Right ventricle myocardium superior (tissue), 1 donor: ENCODE measurements around the gene ST6GALNAC6. TPM values are rescaled to one million over a fixed set of nuclear protein-coding genes. Genes with fewer than 3 reads are reported as not detected.

Experiments used
- ATAC-seq: fragments of 200-7000 bp; cut with Tn5 transposase; one replicate; pipeline ENCODE4 v1.9.1; 2020; ENCODE audit warnings: mild to moderate bottlenecking; ENCODE audit not compliant: poor library complexity
- DNase-seq: peaks from one replicate; pipeline ENCODE4 v3.0.0-alpha.2; 2020
- intact Hi-C: fragments of 100-400 bp; cut with DNase I; formaldehyde crosslinking; loops from one replicate; pipeline ENCODE4 v1.11.2; 2022
- long read RNA-seq: library from polyadenylated mRNA; unstranded; transcript quantifications from one replicate; pipeline ENCODE4 v2.0.0, GENCODE V29; 2021
- total RNA-seq: library from RNA; stranded (reverse); fragmentation: NEBNext Ultra II Directional; extraction: Animal tissue kit (Norgen Biotek cat#: 25700); gene quantifications from one replicate; pipeline ENCODE4 v1.2.1, GENCODE V29; 2021
- donor health status: DM: no; HTN: yes; CAD: no; lungs with severe emphysema.

The ST6GALNAC6 gene, protein sequence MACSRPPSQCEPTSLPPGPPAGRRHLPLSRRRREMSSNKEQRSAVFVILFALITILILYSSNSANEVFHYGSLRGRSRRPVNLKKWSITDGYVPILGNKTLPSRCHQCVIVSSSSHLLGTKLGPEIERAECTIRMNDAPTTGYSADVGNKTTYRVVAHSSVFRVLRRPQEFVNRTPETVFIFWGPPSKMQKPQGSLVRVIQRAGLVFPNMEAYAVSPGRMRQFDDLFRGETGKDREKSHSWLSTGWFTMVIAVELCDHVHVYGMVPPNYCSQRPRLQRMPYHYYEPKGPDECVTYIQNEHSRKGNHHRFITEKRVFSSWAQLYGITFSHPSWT
- total RNA-seq, result 38.2 TPM
- long read RNA-seq, transcript ST6GALNAC6-204 (6 exons, 2,406 nt), result major isoform, 84 of 190 reads
- long read RNA-seq, transcript ST6GALNAC6-212 (7 exons, 2,357 nt), result minor isoform, 6 of 190 reads
- long read RNA-seq, transcript ST6GALNAC6-205 (7 exons, 2,460 nt), result minor isoform, 68 of 190 reads
- long read RNA-seq, partial matches to known transcripts, result 13 of 190 reads
- long read RNA-seq, other reads (novel, unspliced or antisense), result 8 of 190 reads

DNA sequence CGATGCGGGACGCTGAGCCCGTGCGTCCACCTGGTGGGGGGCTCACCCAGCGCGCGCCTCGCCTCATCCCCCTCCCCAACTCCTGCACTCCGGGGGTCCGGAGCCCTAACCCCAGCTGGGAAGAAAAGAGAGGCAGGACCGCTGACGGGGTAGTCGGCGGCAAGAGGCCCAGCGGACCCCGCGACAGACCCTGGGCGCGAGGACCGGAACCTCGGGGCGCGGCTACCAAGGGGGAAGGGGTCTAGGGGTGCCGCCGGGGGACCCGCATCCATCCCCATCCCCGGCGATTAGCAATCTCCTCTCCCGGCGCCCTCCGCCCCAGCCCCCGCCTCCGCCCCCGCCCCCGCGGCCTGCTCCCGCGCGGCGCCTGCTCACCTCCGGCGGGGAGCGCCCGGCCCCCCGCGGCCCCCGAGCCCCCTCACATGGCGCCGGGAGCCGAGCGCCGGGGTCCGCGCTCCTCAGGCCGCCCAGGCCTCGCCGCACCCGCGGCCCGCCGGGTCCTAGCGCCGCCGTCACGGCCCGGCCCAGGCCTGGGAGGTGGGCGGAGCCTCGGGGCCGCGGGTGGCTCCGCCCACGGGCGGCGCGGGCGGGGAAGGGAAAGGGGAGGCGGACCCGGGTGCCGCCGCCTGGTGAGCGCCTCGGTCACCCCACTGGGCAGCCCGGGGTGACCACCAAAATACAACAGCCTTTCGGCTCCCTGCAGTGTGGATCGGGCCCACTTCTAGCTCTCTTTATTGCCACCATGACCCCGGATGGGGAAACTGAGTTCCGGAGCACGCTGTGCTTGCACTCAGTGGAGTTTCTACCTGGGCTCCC, at the start of gene ST6GALNAC6:
Gene ST6GALNAC6, minus strand, starts transcription at position 476 of the 816 bp plus-strand sequence. CDS start 1,622 bp downstream, outside the sequence.
- ATAC-seq, result peak; percentile 86
- peak; percentile 86 for DNase-seq
- intact Hi-C loops, result no loop called here

DNA sequence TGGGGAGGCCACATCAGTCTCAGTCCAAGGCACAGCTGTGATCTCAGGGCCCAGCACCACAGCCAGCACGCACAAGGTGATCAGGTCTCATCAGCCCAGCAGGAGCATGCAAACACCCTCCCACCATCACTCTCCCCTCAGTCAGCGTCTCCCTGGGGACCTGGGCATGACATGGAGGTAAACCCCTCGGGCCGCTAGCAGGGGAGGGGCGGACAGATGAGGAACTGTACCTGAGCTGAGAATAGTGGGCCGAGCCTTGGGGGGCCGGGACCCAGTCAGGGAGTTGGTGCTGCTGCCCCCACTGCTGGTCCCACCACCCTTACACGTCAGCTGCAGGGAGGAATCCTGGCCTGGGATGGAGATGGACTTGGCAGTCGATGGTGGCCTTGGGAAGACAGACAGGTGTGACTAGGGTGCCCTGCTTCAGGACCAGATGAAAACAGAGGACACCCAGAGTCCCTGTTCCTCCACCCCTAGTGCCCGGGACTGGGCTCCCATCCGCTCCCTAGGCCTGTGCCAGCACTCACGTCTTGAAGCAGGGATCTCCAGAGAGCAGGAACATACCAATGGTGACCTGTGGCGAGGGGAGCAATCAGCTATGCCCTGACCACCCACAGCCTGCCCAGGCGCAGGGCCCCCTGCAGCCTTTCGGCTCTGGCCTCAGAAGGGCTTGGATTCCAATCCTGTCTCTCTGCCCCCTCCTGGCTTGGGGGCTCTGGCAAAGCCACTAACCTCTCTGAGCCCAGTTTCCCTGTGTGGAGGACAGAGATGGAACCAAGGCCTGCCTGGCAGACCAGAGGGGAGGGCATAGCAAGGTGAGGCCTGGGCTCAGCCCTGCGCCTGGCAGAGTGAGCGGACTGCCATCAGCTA, 48.7 kb upstream of the ST6GALNAC6 start:
- intact Hi-C loops, result no loop called here
- ATAC-seq, result no peak
- DNase-seq, result no peak

DNA sequence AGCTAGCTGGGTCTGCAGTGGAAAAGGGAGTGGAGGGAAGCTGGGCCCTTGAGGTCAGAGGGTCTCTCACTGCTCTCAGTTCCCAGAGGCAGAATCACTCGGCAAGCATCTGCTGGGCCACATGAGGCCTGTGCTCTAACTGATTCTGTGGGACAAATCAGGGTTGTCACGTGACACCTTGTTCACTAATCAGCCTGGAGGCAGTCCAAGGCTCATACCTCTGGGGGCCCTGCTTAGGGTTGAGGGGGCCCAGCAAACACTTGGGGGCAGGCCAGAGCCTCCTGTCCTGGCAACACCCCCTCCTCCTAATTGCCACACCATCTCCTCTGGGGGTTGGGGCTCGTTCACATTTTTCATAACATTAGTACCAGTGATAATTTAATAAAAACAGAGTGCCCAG, 47.3 kb upstream of the ST6GALNAC6 start:
- DNase-seq (no peak), ATAC-seq (no peak)
- intact Hi-C loops, result no loop called here

DNA sequence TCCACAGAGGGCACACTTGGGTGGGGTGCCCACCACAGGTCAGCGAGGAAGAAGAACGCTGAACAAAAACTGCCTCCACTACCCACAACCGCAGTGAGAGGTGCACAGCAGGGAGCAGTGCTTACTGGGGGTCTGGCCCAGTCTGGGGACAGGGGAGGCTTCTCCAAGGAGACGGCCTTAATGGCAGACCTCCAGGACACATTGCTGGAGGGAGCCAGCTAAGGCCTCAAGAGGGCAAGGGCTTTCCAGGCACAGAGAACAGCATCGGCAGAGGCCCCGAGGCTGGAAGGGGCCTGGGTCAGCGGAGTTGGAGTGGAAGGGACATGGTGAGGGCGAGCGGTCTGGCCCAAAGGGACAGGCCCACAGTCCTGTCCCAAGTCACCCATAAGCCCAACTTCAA, 46.5 kb upstream of the ST6GALNAC6 start:
- DNase-seq, result no peak
- ATAC-seq, result no peak
- intact Hi-C loops, result loop anchor here (2.0 kb wide), 1 partner anchor 89 kb away; no protein-coding TSS in a partner anchor

DNA sequence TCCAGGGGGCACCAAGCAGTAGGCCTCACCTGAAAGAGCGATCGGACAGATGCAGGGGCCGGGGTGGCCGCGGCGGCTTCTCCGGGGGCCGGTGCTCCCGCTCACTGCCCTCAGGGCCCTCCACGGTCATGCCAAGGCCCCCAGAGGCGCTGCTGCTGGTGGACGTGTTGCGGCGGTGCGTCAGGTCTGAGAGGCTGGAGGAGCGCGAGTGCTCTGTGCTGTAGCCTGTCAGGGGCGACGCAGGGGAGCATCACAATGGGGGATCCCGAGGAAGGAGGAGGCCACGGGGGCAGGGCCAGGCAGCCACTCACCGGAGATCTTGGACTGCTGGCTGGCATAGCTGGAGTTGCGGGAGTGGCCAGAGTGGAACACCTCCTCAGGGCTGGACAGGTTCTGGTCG, 45.9 kb upstream of the ST6GALNAC6 start:
- ATAC-seq, result no peak
- intact Hi-C loops, result loop anchor here (2.0 kb wide), 1 partner anchor 89 kb away; no protein-coding TSS in a partner anchor
- no peak for DNase-seq

DNA sequence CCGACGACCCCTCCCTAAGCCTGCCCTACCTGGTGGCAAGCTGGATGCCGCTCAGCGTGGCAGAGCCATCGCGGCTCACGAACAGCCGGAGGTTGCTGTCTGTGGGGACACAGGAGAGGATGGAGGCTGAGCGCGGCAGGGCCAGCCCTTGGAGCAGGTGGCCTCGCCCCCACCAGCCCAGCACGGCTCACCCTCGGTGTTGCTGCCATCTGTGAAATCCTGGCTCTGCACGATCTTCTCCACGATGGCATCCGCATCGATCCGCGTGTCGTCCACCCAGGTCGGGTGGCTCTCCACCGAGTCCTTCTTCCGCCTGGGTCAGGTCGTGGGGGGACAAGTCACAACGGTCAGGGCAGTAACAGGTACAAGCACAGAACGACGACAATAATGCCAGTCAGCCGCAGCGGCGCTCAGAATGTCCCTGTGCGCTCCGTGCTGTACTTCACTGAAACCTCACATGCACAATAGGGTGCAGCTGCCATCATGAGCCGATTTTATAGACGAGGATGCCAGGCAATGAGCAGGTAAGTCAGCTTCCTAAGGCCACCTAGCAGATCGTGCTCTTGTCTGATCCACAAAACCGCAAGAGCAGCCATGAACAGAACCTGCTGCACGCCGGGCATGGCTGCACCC, 45.3 kb upstream of the ST6GALNAC6 start:
- ATAC-seq, result no peak
- intact Hi-C loops, result loop anchor here (2.0 kb wide), 1 partner anchor 90 kb away; no protein-coding TSS in a partner anchor
- no peak for DNase-seq

DNA sequence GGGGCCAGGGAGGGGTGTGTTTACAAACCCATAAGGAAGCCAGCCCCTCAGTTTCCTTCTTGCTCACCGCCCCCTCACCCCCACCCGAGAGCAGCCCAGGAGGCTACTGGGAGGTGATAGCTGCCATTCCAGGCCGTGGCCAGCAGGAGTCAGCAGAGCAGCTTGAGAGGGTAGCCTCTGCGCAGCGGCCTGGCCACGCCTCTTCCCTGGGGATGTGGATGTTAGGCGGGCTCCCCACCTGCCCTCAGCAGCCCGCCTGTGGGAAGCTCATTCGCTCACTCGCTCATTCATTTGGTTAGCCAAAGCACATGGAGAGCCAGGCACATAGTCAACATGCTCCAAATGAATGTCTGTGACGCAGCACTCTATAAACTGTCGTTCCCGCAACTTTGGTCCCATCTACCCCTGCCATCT, 44.3 kb upstream of the ST6GALNAC6 start:
- DNase-seq (peak; percentile 92), ATAC-seq (peak; percentile 82)
- intact Hi-C loops, result loop anchor here (2.0 kb wide), 1 partner anchor 91 kb away; no protein-coding TSS in a partner anchor

DNA sequence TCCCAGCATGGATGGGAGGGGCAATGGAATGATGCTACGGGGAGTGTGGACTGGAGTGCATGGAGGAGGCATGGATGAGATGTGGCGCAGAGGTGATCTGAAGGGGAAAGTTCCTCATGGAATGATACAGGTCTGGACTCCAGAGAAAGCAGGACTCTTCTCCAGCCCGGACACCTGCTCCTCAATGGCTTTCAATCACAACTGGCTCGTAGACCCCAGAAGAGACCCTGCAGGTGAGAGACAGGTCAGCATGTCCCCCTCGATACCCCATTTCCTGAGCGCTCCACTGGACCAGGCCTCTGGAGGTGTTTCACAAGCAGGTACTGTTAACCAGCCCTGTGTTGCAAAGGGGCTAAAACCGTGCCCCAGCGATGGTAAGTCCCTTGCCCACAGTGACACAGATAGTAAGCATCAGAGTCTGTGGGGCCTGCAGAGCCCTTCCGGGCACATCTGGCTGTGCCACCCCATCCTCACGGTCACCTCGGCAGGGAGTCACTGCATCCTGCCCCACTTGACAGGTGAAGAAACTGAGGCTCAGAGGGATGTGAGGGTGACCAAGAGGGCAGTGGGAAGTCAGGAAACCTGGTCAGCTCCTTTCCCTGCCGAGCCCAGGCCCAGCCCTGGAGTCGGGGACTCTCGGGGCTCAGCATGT, 43.7 kb upstream of the ST6GALNAC6 start:
- intact Hi-C loops, result no loop called here
- DNase-seq (no peak), ATAC-seq (no peak)

DNA sequence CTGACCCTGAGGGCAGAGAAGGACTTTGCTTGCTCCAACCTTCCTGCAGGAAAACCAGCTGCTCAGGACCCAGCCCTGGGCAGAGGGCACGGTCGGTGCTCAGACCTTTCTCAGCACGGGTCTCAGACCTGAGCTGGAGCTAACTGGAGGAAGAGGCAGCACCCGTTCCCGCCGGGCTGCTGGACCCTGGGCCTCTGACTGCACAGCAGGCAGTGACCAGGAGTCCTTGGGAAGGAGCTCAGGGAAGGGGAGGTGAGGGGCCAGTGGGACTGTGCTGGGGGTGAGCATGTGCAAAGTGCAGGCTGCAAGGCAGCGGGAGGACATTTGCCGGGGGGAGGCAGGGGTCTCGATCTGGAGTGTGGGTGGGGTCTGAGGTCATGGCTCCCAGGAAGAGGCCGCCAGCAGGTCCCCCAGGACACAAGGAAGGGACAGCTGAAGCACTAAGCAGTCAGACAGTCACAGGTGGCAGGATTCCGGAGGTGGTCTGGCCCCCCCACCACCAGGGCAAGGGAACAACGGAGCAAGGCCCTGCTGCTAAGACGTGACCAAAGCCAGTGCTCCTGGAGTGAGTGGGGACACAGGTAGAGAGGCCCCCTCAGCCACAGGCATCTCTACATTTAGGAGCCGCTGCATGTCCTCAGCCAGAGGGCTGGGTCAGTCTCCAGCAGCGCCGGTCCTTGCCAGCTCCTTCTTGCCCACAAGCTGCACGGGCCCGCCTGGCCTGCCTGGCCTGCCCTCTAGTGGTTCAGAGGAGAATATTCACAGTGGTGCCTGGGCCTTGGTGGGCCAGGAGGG, 43.0 kb upstream of the ST6GALNAC6 start:
- intact Hi-C loops, result no loop called here
- ATAC-seq (peak; percentile 61), DNase-seq (peak; percentile 86)

DNA sequence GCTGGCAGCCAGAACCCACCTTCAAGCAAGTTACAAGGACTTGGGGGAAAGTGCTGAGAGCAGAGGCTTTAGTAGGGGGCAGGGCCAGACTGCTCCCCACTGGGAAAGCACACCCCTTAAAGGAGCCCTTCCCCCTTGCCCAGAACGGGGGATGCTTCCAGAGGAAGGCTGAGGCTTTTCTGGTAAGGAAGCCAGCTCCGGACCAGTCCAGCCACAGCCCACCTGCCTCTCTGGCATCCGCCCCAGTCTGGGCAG, 42.5 kb upstream of the ST6GALNAC6 start:
- DNase-seq (no peak), ATAC-seq (no peak)
- intact Hi-C loops, result no loop called here

DNA sequence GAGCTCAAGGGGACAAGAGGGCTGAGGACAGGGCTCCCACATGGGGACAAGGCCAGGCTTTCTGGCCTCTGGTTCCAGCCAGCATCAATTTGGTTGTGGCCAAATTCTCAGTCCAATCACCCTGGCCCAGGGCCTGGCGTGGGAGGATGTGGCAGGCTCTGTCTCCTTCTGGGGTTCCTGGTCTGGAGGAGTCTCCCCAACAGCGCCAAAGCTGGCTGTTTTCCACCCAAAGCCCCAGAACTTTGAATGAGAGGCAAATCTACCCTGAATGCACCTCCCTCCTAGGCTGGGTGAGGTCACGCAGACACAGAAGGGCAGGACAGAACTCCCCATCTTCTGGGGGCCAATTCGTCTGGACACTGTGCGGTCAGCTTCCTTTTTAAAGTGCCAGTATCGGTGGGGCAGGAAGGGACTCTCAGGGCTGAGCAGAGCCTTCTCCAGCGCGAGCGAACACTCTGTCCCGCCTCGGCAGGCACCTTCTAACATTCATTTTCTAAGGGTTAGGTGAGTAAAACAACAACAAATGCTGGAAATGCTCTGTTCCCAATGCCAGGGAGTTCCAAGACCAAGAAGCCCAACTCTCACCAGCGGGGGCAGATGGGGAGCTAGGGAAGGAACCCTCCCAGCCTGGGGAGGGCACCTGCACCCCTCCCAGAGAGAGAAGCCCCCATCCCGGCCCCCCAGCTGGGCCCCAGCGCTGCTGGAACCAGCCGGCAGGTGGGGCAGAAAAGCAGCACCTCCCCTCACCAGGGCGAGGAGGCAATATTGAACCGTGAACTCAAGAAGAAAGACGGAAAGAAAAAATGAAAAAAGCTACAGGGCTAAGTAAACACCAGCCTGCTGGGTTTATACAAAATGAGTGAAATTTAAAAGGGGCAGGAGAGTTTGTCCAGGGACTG, 41.9 kb upstream of the ST6GALNAC6 start:
- DNase-seq, result no peak
- ATAC-seq, result no peak
- intact Hi-C loops, result no loop called here

DNA sequence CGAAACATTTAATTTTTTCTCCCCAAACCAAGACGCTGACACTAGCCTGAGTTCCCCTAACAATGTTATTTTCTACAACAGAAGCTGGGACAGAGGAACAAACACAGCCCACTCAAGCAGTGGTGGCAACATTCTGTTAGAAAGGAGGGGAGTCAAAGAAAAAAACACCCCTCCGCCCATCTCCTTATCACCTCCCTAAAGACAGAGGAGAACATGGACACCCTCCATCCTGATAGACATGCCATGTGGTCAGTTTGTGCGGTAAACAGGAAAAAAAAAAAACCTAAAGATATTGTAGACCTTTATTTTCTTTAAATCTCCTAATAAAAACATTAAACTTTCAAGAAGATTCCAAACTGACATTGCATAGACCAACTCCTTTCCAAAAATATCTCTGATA, 41.2 kb upstream of the ST6GALNAC6 start:
- intact Hi-C loops, result no loop called here
- no peak for DNase-seq
- ATAC-seq, result no peak

DNA sequence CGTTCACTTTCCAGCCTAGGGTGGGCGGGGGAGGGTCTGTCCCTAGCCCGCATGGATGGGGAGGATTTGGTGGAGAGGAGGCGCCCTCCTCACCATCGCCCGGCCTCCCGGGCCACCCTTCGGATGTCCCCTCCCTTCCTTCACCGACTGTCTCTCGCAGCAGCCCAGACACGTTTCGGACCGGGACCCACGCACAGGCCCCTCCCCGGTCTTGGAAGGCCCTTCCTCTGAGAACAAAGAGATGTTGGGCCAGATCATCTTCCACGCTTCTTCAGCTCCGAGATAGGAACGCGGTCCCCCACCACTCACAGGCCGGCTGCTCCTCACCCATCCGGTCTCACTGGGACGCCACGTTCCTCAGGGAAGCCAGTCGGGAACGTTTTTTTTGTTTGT, 38.9 kb upstream of the ST6GALNAC6 start:
- ATAC-seq (peak; percentile 29), DNase-seq (no peak)

DNA sequence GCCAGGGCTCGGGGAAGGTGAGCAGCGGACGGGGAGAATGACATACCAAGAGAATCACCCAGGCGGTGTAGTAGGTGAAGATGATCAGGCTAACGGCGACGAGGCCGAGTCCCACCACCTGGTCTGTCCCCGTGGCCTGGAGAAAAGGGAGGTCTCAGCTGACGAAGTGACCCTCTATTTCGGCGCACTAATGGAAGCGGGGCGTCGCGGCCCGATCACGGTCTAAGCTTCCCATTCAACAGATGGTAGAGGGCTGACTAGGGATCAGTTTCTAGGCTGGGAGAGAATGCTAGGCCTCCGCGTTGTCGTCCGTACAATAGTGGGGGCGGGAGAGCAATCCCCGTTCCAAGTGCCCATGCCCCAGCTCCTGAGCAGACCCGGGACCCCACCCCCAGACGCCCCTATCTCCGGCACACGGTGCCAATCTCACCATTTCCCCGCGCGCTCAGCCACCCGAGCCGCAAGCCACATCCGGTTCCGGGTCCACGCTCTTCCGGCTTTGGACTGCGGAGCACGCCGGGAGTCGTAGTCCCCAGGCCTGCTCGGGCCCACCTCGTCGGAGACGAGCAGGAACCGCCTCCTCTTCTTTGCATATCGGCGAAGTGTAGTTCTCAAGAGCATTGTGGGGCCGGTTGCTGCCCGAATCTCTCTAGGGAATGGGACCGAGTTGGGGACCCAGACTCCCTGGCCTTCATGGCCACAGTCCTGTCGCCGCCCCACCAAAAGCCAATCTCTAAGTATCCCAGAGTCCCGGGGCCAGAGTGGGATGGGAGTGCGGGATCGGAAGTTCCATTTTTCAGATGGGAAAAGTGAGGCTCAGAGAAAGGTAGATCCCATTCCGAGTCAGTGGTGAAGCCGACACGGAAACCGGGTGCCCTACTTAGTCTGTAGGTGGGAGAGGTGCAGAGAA, 38.2 kb upstream of the ST6GALNAC6 start, which contains the start of gene DPM2:
Gene DPM2, minus strand, starts transcription at position 467 of the 910 bp plus-strand sequence. Its CDS starts 34 bp downstream, at position 433.
- peak; percentile 93 for ATAC-seq
- intact Hi-C loops, result no loop called here
- peak; percentile 89 for DNase-seq

More for the DNA sequence above, 38.9 kb upstream of the ST6GALNAC6 start:
- intact Hi-C loops, result no loop called here

DNA sequence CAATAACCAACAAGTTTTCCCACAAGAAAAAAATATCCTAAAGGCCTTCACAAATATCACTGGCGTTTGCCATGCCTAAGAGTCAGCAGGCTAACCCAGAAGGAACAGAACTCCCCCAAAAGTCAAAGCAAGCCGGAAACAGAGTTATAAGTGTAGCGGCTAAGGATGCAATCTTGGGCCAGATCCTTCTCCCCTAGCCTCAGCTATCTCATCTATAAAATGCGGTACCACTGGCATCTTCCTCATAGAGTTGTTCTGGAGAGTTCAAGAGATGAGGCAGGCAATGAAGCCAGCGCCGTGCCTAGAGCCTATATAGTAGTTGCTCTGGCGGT, 37.6 kb upstream of the ST6GALNAC6 start:
- no peak for ATAC-seq

More for the DNA sequence above, 37.6 kb upstream of the ST6GALNAC6 start:
- intact Hi-C loops, result no loop called here
- no peak for DNase-seq
